Muscle of back (tissue), 11 donors: ENCODE data around the gene COL13A1. TPM values are rescaled to one million over a fixed set of nuclear protein-coding genes. Genes with fewer than 3 reads are reported as not detected.

Source experiments
- DNase-seq, 3 donors: peaks; one replicate each; pipeline versions ENCODE4 v3.0.0 to v3.0.0-alpha.2; 2013
- polyA plus RNA-seq, 10 donors: library from polyadenylated mRNA; unstranded; fragments of 120-200 nt; gene quantifications; one replicate each; pipeline ENCODE4 v1.2.1, GENCODE V29; 2013; ENCODE audit not compliant: insufficient read length in 10 of 10

The COL13A1 gene
- polyA plus RNA-seq, 10 donors, result 5.0 to 18.0 (median 11.9) TPM

GRCh38 chr10:69885379-69886013 is 83.8 kb downstream of the COL13A1 start:
- no peak for DNase-seq

- no peak for DNase-seq
Observed at GRCh38 chr10:69888882-69889584, 87.3 kb downstream of the COL13A1 start.

- DNase-seq, result no peak
Observed at GRCh38 chr10:69890065-69890847, 88.5 kb downstream of the COL13A1 start.

GRCh38 chr10:69891057-69891617 is 89.4 kb downstream of the COL13A1 start:
- DNase-seq, result no peak

GRCh38 chr10:69892406-69892805 is 90.7 kb downstream of the COL13A1 start:
- DNase-seq, result no peak

- no peak for DNase-seq
Observed at GRCh38 chr10:69892816-69893215, 91.1 kb downstream of the COL13A1 start.

GRCh38 chr10:69893271-69893900 is 91.7 kb downstream of the COL13A1 start:
- no peak for DNase-seq

GRCh38 chr10:69894156-69894555 is 92.5 kb downstream of the COL13A1 start:
- no peak for DNase-seq

- peak in 1 of 3 donors; percentile 72 for DNase-seq
Observed at GRCh38 chr10:69895759-69896158, 94.1 kb downstream of the COL13A1 start.

- no peak for DNase-seq
Observed at GRCh38 chr10:69896606-69897231, 95.0 kb downstream of the COL13A1 start.

GRCh38 chr10:69897432-69897831 is 95.7 kb downstream of the COL13A1 start:
- no peak for DNase-seq

- no peak for DNase-seq
Observed at GRCh38 chr10:69897999-69898398, 96.3 kb downstream of the COL13A1 start.

GRCh38 chr10:69898524-69898923 is 96.8 kb downstream of the COL13A1 start:
- DNase-seq, result no peak

GRCh38 chr10:69898941-69899340 is 97.2 kb downstream of the COL13A1 start:
- DNase-seq, result no peak

- DNase-seq, result no peak
Observed at GRCh38 chr10:69899727-69900595, 98.3 kb downstream of the COL13A1 start.

GRCh38 chr10:69901022-69901421 is 99.3 kb downstream of the COL13A1 start:
- no peak for DNase-seq

- DNase-seq, result peak in 1 of 3 donors; percentile 50
Observed at GRCh38 chr10:69901628-69902505, 100.2 kb downstream of the COL13A1 start.

- DNase-seq, result no peak
Observed at GRCh38 chr10:69902835-69903535, 101.3 kb downstream of the COL13A1 start.

- DNase-seq, result no peak
Observed at GRCh38 chr10:69904533-69904932, 102.8 kb downstream of the COL13A1 start.
